RKO (cell line): Measurements from ENCODE around the gene DYNLT1.
A peak's percentile ranks its signal among the peaks of the same experiment; 100 is the strongest.

Experiments used
- DNase-seq: peaks from one replicate; pipeline ENCODE4 v3.0.0-alpha.2; 2016; ENCODE audit warnings: low spot score

The DYNLT1 gene

DNA sequence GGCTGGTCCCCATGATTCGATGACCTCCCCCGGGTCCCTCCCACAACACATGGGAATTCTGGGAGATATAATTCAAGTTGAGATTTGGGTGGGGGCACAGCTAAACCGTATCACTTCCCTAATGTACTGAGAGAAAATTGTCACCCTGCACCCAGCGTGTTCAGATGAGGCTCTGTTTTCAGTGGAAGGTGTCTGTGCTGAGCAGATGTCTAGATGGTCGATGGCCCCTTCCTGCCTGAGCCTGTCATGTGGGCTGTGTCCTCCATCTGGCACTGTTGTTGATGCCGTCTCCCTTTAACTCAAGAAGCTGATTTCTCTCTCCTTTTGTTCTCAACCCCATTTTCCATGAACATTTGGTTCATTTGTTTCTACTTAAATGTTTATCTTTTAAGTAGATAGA, 47.7 kb downstream of the DYNLT1 start:
- no peak for DNase-seq

DNA sequence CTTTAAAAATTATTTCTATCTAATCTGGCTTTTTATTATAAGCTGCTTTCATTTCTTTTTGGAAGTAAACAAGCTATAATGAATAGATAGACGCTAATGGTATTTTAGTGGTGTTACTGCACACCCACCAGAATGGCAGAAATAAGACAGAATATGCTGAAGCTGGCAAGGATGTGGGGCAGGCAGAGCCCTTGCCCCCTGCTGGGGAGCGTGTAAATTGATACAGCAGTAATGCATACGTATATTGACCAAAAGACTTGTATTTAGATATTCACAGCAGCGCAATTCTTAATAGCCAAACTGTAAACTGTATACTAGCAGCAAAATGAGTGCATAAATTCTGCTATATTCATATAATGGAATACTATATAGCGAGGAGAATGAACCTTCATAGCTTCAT, 49.3 kb downstream of the DYNLT1 start:
- peak; percentile 16 for DNase-seq

DNA sequence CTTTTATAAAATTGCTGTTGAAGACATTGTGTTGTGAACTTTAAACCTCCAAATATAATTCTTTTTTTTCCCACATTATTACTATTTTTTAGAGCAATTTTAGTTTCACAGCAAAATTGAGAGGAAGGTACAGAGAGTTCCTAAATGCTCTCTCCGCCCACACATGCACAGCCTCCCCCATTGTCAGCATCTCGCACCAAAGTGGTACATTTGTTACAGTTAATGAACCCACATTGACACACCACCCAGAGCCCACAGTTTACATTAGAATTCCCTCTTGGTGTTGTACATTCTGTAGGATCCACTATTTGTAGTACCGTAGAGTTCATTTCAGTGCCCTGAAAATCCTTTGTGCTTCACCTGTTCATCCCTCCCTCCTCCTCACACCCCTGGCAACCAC, 50.9 kb downstream of the DYNLT1 start:
- no peak for DNase-seq

DNA sequence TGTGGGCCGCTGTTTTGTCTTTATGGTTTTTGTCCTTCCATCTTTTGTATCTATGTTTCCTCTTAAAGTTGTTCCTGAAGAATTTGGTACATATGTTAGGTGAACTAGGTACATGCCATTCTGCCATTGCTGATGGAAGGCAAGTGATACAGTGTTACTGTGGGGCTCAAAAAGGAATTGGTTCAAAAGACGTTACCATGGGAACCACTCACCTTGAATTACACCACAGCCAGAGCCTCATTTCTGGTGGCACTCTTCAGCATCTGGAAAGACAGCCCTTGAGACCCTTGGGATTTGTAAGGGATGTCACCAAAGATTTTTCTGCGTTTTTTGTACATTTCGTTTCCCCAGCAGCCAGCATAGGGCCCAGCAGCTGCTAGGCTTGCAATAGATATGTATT, 52.7 kb downstream of the DYNLT1 start:
- DNase-seq, result no peak

DNA sequence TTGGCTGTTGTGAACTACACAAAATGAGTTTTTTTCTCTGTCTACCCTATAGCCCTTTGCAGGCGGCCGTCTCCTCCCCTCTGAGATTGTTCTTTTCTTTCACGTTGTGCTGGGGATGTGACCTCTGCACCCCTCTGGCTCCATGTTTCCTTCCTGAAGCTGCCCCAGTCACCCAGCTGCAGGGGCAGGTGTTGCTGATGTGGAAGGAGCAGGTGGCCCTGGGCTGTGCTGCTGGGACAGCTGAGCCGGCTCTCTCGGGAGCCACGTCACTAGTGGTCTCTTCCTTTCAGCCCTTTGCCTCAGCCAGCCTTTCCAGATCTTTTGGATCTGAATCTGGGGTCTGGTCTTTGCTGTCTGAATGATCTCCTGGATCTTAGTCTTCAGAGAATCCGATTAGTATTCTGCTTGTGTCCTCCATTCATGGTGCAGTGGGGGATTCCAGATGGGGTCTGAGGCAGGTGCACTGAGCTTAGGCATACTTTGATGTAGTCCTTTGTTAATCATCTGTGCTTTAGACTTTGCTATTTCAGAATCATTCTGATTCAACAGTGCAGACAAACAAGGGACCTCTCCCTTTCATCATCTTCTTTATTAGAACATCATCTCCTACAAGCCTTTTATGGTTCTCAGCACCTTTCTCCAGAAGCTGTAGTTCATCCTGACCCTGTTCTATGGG, 53.3 kb downstream of the DYNLT1 start:
- no peak for DNase-seq

DNA sequence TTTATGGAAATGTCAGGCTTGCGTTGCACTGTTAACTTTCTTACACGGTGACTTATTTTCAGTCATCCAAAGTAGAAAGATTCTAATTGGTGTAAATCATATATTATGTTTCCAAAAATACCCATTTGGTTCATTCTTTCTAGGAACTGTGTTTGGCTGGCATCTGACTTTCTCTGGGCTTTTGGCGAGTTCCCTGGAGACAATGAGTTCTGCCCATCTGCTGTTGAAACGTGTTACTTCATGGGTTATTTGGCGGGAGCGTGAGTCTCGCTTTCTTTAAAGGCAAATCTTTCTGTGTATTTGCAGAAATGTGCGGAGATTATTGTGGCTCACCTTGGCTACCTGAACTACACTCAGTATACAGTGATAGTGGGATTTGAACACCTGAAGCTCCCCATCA, 55.2 kb downstream of the DYNLT1 start:
- no peak for DNase-seq

DNA sequence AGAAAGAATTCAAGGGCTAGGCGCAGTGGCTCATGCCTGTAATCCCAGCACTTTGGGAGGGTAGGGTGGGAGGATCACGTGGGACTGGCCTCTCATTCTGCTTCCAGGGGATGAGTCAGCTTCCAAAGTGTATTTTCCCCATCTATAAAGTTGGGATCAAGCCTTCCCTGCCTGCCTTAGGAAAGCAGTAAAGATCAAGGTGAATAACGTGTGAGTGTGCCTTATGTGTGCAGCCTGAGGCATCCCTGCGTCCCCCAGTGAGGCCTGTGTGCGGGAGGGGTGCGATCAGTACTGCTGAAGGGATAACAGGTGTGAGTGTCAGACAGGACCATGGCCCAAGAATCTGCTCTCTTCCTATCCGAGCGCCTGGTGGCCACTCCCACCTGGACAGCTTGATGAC, 57.9 kb downstream of the DYNLT1 start:
- DNase-seq, result no peak
